Left lung (tissue), 10 donors: ENCODE data around the gene BCORL1. TPM values are rescaled to one million over a fixed set of nuclear protein-coding genes. Genes with fewer than 3 reads are reported as not detected.
A peak's percentile ranks its signal among the peaks of the same experiment; 100 is the strongest.

Experiments used
- ATAC-seq: fragments of 200-7000 bp; cut with Tn5 transposase; one replicate; pipeline ENCODE4 v1.9.1; 2020; ENCODE audit warnings: moderate library complexity
- DNase-seq, 4 donors: peaks; one replicate each; pipeline ENCODE4 v3.0.0-alpha.2; 2013 to 2020
- H3K27ac ChIP-seq, 2 donors: fragments of 200-600 bp; sonication (generic) in 1 of 2; one replicate each; pipeline versions ENCODE4 v1.5.0 to v1.8.0; 2020 to 2021
- H3K27me3 ChIP-seq, 2 donors: fragments of 200-600 bp; sonication (generic) in 1 of 2; one replicate each; pipeline versions ENCODE4 v1.5.0 to v1.8.0; 2020 to 2021
- H3K36me3 ChIP-seq, 2 donors: fragments of 200-600 bp; sonication (generic) in 1 of 2; one replicate each; pipeline versions ENCODE4 v1.5.0 to v1.8.0; 2020 to 2021
- H3K4me1 ChIP-seq, 2 donors: fragments of 200-600 bp; one replicate each; pipeline ENCODE4 v1.8.0; 2021
- H3K4me3 ChIP-seq, 2 donors: fragments of 200-600 bp; sonication (generic) in 1 of 2; one replicate each; pipeline versions ENCODE4 v1.5.0 to v1.8.0; 2020 to 2021; ENCODE audit warnings: mild to moderate bottlenecking in 1 of 2
- H3K9me3 ChIP-seq, 2 donors: fragments of 200-600 bp; sonication (generic) in 1 of 2; one replicate each; pipeline versions ENCODE4 v1.5.0 to v1.8.0; 2020 to 2021
- intact Hi-C, 2 donors: fragments of 100-400 bp; cut with DNase I; formaldehyde crosslinking; loops; one replicate each; pipeline versions ENCODE4 v1.11.2 to v1.14.2; 2022
- polyA plus RNA-seq, 6 donors: library from polyadenylated mRNA; unstranded; fragments of 120-200 nt; gene quantifications; one replicate each; pipeline ENCODE4 v1.2.1, GENCODE V29; 2013; ENCODE audit not compliant: insufficient read length in 6 of 6
- total RNA-seq, 2 donors: library from RNA; stranded (reverse); fragmentation: NEBNext Ultra II Directional; extraction: Animal tissue kit (Norgen Biotek cat#: 25700); gene quantifications; one replicate each; pipeline ENCODE4 v1.2.1, GENCODE V29; 2021
- TF ChIP-seq, protein P1 (sequence below), 2 donors: fragments of 200-600 bp; sonication (generic) in 1 of 2; IDR thresholded peaks; one replicate each; pipeline versions ENCODE4 v1.5.0 to v1.8.0; 2021; ENCODE audit warnings: antibody characterized with exemption in 2 of 2
- donor health status: DM: no; HTN: yes; CAD: no.
- donor health status: DM: no; HTN: no; CAD: no.

Gene BCORL1
- total and polyA plus RNA-seq, 8 donors, result 12.1 to 20.7 (median 18.8) TPM

DNA sequence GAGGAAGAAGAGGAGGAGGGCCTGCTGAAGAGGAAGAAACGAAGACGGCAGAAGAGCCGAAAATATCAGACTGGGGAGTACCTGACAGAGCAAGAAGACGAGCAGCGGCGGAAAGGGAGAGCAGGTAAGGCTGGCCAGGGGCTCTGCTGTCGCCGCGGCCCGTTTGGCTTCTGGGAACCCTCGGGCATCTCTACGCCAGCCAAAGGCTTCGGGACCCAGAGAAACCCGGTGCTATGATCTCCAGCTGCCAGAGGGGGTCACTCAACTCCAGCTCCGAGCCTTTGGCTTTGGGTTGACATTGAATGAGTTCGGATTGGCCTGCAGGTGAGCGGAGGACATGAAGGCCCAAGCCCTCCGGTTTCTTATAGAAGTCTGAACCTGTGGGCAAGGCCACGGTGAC, 42.8 kb downstream of the BCORL1 start:
- Histone ChIP-seq H3K27me3 (no peaks in the 10 kb centered on the region), H3K27ac (no peak overlapping the region), H3K36me3 (peaks cover 0 to 49% of the 10 kb centered on the region in 2 donors), H3K9me3 (no peaks in the 10 kb centered on the region), H3K4me3 (no peak overlapping the region), H3K4me1 (peaks cover 0 to 8% of the 10 kb centered on the region in 2 donors)
- intact Hi-C loops, result loop anchor here in 1 of 2 donors (5.0 kb wide), 1 partner anchor 98 kb away; no protein-coding TSS in a partner anchor
- no peak for DNase-seq
- no peak for ATAC-seq
- TF ChIP-seq, protein P1, sequence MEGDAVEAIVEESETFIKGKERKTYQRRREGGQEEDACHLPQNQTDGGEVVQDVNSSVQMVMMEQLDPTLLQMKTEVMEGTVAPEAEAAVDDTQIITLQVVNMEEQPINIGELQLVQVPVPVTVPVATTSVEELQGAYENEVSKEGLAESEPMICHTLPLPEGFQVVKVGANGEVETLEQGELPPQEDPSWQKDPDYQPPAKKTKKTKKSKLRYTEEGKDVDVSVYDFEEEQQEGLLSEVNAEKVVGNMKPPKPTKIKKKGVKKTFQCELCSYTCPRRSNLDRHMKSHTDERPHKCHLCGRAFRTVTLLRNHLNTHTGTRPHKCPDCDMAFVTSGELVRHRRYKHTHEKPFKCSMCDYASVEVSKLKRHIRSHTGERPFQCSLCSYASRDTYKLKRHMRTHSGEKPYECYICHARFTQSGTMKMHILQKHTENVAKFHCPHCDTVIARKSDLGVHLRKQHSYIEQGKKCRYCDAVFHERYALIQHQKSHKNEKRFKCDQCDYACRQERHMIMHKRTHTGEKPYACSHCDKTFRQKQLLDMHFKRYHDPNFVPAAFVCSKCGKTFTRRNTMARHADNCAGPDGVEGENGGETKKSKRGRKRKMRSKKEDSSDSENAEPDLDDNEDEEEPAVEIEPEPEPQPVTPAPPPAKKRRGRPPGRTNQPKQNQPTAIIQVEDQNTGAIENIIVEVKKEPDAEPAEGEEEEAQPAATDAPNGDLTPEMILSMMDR (IDR thresholded peaks at IDR 0.05), result no peak

DNA sequence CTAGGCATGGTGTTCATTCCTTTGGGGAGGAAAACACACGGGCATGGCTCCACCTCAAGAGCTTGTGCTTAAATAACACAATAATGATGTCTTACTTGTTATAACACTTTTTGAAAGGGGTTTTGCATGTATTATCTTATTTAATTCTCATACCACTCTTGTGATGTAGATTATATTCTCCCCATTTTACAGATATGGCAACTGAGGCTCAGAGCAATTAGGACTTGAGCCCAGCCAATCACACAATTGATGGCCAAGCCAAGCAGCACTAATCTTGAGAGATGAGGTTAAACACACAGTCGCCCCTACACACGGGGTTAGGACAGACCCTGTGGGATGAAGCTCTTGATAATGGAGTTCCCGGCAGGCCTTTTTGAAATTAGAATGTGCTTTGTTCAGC, 45.1 kb downstream of the BCORL1 start:
- H3K4me1 ChIP-seq, result peaks cover 0 to 8% of the 10 kb centered on the region in 2 donors
- intact Hi-C loops, result loop anchor here in 1 of 2 donors (5.0 kb wide), 1 partner anchor 100 kb away; no protein-coding TSS in a partner anchor
- peaks cover 0 to 47% of the 10 kb centered on the region in 2 donors for H3K36me3 ChIP-seq
- H3K9me3 ChIP-seq, result no peaks in the 10 kb centered on the region
- ATAC-seq (no peak), DNase-seq (no peak)
- H3K27me3 ChIP-seq, result no peaks in the 10 kb centered on the region
- H3K27ac ChIP-seq, result no peak overlapping the region
- no peak overlapping the region for H3K4me3 ChIP-seq
- TF ChIP-seq, protein P1 (IDR thresholded peaks at IDR 0.05), result no peak

DNA sequence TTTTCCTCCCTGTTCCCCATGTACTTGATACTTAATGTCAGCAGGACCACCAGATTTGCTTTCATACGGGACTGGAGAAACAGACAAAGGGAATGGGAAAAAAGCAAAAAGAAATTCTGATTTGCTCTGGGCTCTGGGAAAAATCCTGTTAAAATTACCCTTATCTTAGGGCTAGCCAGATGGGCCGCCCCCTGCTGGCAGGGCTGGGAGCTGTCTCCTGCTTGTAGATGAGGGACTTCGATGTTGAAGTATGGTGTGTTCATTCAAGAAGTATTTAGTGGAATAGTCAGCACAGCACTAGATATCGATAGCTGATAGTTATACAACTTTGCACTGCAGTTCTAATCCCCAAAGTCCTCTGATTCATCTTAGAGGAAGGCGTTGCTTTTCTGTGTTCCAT, 45.8 kb downstream of the BCORL1 start:
- intact Hi-C loops, result loop anchor here in 1 of 2 donors (5.0 kb wide), 1 partner anchor 101 kb away; no protein-coding TSS in a partner anchor
- no peaks in the 10 kb centered on the region for H3K9me3 ChIP-seq
- no peak overlapping the region for H3K27ac ChIP-seq
- no peak overlapping the region for H3K4me3 ChIP-seq
- DNase-seq, result peak in 2 of 4 donors; percentile 13 to 87
- TF ChIP-seq, protein P1 (IDR thresholded peaks at IDR 0.05), result peak; percentile 55 to 76
- H3K36me3 ChIP-seq, result peaks cover 0 to 41% of the 10 kb centered on the region in 2 donors
- no peaks in the 10 kb centered on the region for H3K27me3 ChIP-seq
- H3K4me1 ChIP-seq, result peaks cover 0 to 8% of the 10 kb centered on the region in 2 donors
- peak; percentile 54 for ATAC-seq

DNA sequence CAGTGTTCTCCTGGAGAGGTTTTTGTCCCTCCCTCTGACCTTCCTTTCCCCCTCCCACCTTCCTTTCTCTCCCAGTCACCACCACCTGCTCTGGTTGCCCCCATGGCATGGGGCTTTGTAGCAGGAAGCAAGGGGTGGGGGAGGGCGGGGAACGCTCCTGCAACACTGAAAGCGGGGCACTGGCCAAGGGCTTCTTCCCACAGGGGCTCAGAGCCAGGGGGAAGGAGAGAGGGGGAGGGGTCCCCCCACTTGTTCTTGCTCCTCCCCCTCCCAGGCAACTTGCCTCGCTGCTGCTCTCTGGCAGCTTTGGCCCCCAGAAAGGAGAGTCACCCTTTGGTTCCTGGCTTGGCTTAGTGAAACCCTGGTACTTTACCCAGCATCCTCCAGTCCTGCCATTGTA, 48.4 kb downstream of the BCORL1 start:
- Histone ChIP-seq H3K27ac (no peak overlapping the region), H3K4me3 (no peak overlapping the region), H3K9me3 (no peaks in the 10 kb centered on the region), H3K27me3 (no peaks in the 10 kb centered on the region), H3K36me3 (peaks cover 0 to 51% of the 10 kb centered on the region in 2 donors), H3K4me1 (no peaks in the 10 kb centered on the region)
- intact Hi-C loops, result no loop called here
- TF ChIP-seq, protein P1 (IDR thresholded peaks at IDR 0.05), result no peak
- ATAC-seq (no peak), DNase-seq (no peak)

DNA sequence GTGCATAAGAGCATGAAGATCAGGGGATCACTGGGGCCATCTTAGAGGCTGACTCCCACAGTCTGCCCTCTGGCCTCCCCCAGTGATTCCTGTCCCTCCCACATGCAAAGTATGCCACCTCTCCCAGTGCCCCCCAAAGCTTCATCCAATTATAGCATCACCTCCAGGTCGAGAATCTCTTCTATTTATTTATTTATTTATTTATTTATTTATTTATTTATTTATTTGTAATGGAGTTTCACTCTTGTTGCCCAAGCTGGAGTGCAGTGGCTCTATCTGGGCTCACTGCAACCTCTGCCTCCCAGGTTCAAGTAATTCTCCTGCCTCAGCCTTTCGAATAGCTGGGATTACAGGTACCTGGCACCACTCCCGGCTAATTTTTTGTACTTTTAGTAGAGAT, 50.1 kb downstream of the BCORL1 start:
- intact Hi-C loops, result no loop called here
- ATAC-seq (no peak), DNase-seq (no peak)
- no peaks in the 10 kb centered on the region for H3K9me3 ChIP-seq
- H3K4me3 ChIP-seq, result no peak overlapping the region
- H3K36me3 ChIP-seq, result peaks cover 0 to 64% of the 10 kb centered on the region in 2 donors
- TF ChIP-seq, protein P1 (IDR thresholded peaks at IDR 0.05), result no peak
- H3K27me3 ChIP-seq, result no peaks in the 10 kb centered on the region
- H3K27ac ChIP-seq, result no peak overlapping the region
- H3K4me1 ChIP-seq, result no peaks in the 10 kb centered on the region
